NCI-H748 (cell line): ENCODE measurements around the gene CCDC88A.

Source experiments
- DNase-seq: peaks from one replicate; lab custom pipeline; 2025; ENCODE audit not compliant: unreplicated experiment; lab: John Stamatoyannopoulos, UW

The CCDC88A gene

GRCh38 chr2:55425431-55425831, 5.8 kb upstream of the CCDC88A start:
- no peak for DNase-seq

GRCh38 chr2:55422876-55423665, 3.4 kb upstream of the CCDC88A start:
- no peak for DNase-seq

GRCh38 chr2:55421326-55421725, 1.7 kb upstream of the CCDC88A start:
- DNase-seq: no peak

- peak; percentile 3 for DNase-seq
Observed at GRCh38 chr2:55420871-55421270, 1.2 kb upstream of the CCDC88A start.

GRCh38 chr2:55420439-55420725, 726 bp upstream of the CCDC88A start:
- no peak for DNase-seq

- peak; percentile 75 for DNase-seq
Observed at GRCh38 chr2:55419233-55419678, 400 bp downstream of the CCDC88A start.

- DNase-seq: peak; percentile 15
Observed at GRCh38 chr2:55418512-55419232, 984 bp downstream of the CCDC88A start.

- DNase-seq: no peak
Observed at GRCh38 chr2:55418072-55418471, 1.6 kb downstream of the CCDC88A start.

GRCh38 chr2:55416786-55417568, 2.7 kb downstream of the CCDC88A start:
- DNase-seq: no peak

GRCh38 chr2:55415300-55415699, 4.4 kb downstream of the CCDC88A start:
- no peak for DNase-seq

GRCh38 chr2:55408918-55409868, 10.5 kb downstream of the CCDC88A start:
- DNase-seq: no peak

GRCh38 chr2:55408098-55408882, 11.4 kb downstream of the CCDC88A start:
- no peak for DNase-seq

- DNase-seq: no peak
Observed at GRCh38 chr2:55405116-55405515, 14.5 kb downstream of the CCDC88A start.

GRCh38 chr2:55403256-55403998, 16.2 kb downstream of the CCDC88A start:
- no peak for DNase-seq

- DNase-seq: no peak
Observed at GRCh38 chr2:55401124-55401523, 18.5 kb downstream of the CCDC88A start.

- DNase-seq: no peak
Observed at GRCh38 chr2:55400332-55400731, 19.3 kb downstream of the CCDC88A start.

- DNase-seq: no peak
Observed at GRCh38 chr2:55399815-55400214, 19.8 kb downstream of the CCDC88A start.

- no peak for DNase-seq
Observed at GRCh38 chr2:55395724-55396605, 23.7 kb downstream of the CCDC88A start.
